IPS-20b (cell line): Measurements from ENCODE around the gene SSMEM1.

Source experiments
- H3K27ac ChIP-seq: one replicate; pipeline ENCODE4 v1.5.1; 2013; ENCODE audit warnings: low read length
- H3K27me3 ChIP-seq: 2 replicates; pipeline ENCODE4 v1.6.1; 2013; ENCODE audit warnings: mild to moderate bottlenecking, low read length, inconsistent platforms; ENCODE audit not compliant: insufficient read depth
- H3K36me3 ChIP-seq: 2 replicates; pipeline ENCODE4 v1.6.1; 2013; ENCODE audit warnings: low read depth, mild to moderate bottlenecking, inconsistent platforms, low read length, moderate library complexity; ENCODE audit not compliant: insufficient read depth
- H3K4me1 ChIP-seq: 2 replicates; pipeline ENCODE4 v1.6.1; 2013; ENCODE audit warnings: mild to moderate bottlenecking, control low read depth, inconsistent platforms, low read length, moderate library complexity; ENCODE audit not compliant: insufficient read depth
- H3K4me3 ChIP-seq: 2 replicates; pipeline ENCODE4 v1.5.1; 2013; ENCODE audit warnings: mild to moderate bottlenecking, low read length, inconsistent platforms
- H3K9ac ChIP-seq: 2 replicates; pipeline ENCODE4 v1.6.1; 2013; ENCODE audit warnings: low read depth, mild to moderate bottlenecking, inconsistent platforms, low read length, moderate library complexity
- H3K9me3 ChIP-seq: 2 replicates; pipeline ENCODE4 v1.6.1; 2013; ENCODE audit warnings: mild to moderate bottlenecking, low read depth, low read length, inconsistent platforms; ENCODE audit not compliant: insufficient read depth

Gene SSMEM1

DNA sequence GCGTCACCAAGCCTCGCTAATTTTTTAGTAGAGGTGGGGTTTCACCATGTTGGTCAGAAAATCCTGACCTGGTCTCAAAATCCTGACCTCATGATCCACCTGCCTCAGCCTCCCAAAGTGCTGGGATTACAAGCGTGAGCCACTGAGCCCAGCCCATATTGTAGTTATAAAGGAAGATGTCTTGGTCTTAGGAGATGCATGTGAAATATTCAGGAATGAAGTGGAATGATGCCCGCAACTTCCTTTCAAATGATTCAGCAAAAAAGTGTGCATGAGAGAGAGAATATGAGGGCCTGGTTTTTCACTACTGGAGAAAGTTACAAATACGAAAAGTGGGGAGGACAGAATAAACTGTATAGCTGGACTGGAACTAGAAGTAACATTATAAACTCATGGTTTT, 18.3 kb upstream of the SSMEM1 start:
- no peaks in the 10 kb centered on the region for H3K9me3 ChIP-seq
- H3K4me3 ChIP-seq, result no peak overlapping the region
- peaks cover 74% of the 10 kb centered on the region for H3K36me3 ChIP-seq
- no peaks in the 10 kb centered on the region for H3K4me1 ChIP-seq
- no peak overlapping the region for H3K9ac ChIP-seq
- H3K27ac ChIP-seq, result no peak overlapping the region
- no peaks in the 10 kb centered on the region for H3K27me3 ChIP-seq

DNA sequence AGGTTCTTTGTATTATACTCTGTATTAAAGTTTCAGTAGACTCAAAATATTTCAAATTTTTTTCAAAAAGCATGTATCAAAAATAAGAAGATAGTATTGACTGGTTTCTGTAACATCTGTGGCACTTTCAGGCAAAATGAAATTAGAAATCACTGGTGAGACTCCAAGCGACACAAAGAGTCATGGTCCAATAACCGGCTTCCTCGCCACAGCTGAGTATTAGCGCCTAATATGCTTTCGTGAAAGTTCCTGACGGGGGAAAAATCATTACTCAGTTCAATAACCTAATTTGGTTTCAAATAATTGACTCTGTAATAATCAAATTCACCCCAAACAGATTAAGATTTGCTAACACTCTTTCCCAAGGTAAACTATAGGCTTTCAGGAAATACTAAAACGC, 15.9 kb upstream of the SSMEM1 start:
- Histone ChIP-seq H3K27ac (no peak overlapping the region), H3K9ac (no peak overlapping the region), H3K27me3 (no peaks in the 10 kb centered on the region), H3K36me3 (peaks cover 72% of the 10 kb centered on the region), H3K4me1 (no peaks in the 10 kb centered on the region), H3K9me3 (no peaks in the 10 kb centered on the region), H3K4me3 (no peak overlapping the region)

GRCh38 chr7:130195396-130195795, 12.3 kb upstream of the SSMEM1 start:
- Histone ChIP-seq H3K4me3 (no peak overlapping the region), H3K36me3 (peaks cover 86% of the 10 kb centered on the region), H3K27ac (no peak overlapping the region), H3K9me3 (no peaks in the 10 kb centered on the region), H3K4me1 (no peaks in the 10 kb centered on the region), H3K27me3 (no peaks in the 10 kb centered on the region), H3K9ac (no peak overlapping the region)

- no peak overlapping the region for H3K4me3 ChIP-seq
- no peaks in the 10 kb centered on the region for H3K27me3 ChIP-seq
- no peaks in the 10 kb centered on the region for H3K4me1 ChIP-seq
- no peak overlapping the region for H3K27ac ChIP-seq
- H3K9ac ChIP-seq, result no peak overlapping the region
- peaks cover 87% of the 10 kb centered on the region for H3K36me3 ChIP-seq
- no peaks in the 10 kb centered on the region for H3K9me3 ChIP-seq
Measured at GRCh38 chr7:130196476-130196875, 11.2 kb upstream of the SSMEM1 start.

GRCh38 chr7:130197094-130197493, 10.6 kb upstream of the SSMEM1 start:
- Histone ChIP-seq H3K4me1 (no peaks in the 10 kb centered on the region), H3K36me3 (peaks cover 87% of the 10 kb centered on the region), H3K4me3 (no peak overlapping the region), H3K27ac (no peak overlapping the region), H3K9me3 (no peaks in the 10 kb centered on the region), H3K9ac (no peak overlapping the region), H3K27me3 (no peaks in the 10 kb centered on the region)

DNA sequence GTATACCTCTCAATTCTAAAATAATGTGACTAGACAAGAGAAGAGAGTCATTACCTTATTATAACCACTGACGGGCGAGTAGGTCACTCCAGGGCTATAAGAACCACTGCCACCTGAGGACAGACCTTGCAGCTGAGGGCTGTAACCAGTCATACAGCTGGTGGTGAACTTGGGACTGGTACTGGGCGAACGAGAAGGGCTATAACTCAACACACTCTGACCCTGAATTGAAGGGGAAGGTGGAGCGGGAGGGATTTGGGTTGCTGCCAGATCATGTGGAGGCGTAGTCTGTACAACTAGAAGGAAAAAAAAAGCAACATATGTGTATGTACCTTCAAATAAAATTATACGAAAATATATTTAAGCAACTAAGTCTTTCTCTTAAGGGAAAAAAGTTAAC, 5.9 kb upstream of the SSMEM1 start:
- Histone ChIP-seq H3K27ac (no peak overlapping the region), H3K4me1 (no peaks in the 10 kb centered on the region; the same call in 1 of the 2 replicates), H3K9ac (no peak overlapping the region), H3K9me3 (no peaks in the 10 kb centered on the region), H3K4me3 (no peak overlapping the region), H3K36me3 (peaks cover 70% of the 10 kb centered on the region), H3K27me3 (no peaks in the 10 kb centered on the region)

GRCh38 chr7:130205084-130205947, 2.3 kb upstream of the SSMEM1 start, which contains the start of gene TMEM209:
Gene TMEM209 (minus strand): TSS chr7:130205406. CDS start chr7:130205375, 31 bp downstream.
- Histone ChIP-seq H3K4me1 (no peaks in the 10 kb centered on the region; the same call in 1 of the 2 replicates), H3K9me3 (no peaks in the 10 kb centered on the region), H3K27me3 (no peaks in the 10 kb centered on the region), H3K36me3 (peaks cover 36% of the 10 kb centered on the region), H3K4me3 (peak within 1 kb of the TSS; percentile 89), H3K27ac (peak within 1 kb of the TSS; percentile 78), H3K9ac (peak within 1 kb of the TSS; percentile 96)

GRCh38 chr7:130207033-130207432, 627 bp upstream of the SSMEM1 start:
- Histone ChIP-seq H3K27ac (no peak overlapping the region), H3K27me3 (no peaks in the 10 kb centered on the region), H3K9me3 (no peaks in the 10 kb centered on the region), H3K9ac (no peak overlapping the region), H3K4me3 (no peak overlapping the region), H3K36me3 (peaks cover 20% of the 10 kb centered on the region), H3K4me1 (no peaks in the 10 kb centered on the region; the same call in 1 of the 2 replicates)

DNA sequence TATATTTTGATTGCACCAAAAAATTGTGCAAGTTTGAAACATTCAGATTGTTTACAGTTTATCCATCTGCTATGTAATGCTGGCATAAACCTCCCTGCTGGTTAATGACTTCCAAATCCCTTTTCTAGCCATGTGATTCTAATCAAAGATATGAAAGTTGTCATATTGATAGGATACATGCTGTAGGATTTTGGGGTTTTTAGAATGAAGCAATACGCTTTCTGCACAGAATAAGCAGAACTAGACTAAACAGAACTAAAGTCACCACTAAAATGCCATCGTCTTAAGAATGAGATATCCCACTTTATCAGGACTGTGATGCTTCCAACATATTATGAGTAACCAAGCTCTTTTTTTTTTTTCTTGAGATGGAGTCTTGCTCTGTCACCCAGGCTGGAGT, 856 bp downstream of the SSMEM1 start:
- Histone ChIP-seq H3K27me3 (no peaks in the 10 kb centered on the region), H3K4me3 (no peak overlapping the region), H3K9me3 (no peaks in the 10 kb centered on the region), H3K9ac (no peak overlapping the region), H3K27ac (no peak overlapping the region), H3K36me3 (peaks cover 5% of the 10 kb centered on the region), H3K4me1 (no peaks in the 10 kb centered on the region; the same call in 1 of the 2 replicates)

DNA sequence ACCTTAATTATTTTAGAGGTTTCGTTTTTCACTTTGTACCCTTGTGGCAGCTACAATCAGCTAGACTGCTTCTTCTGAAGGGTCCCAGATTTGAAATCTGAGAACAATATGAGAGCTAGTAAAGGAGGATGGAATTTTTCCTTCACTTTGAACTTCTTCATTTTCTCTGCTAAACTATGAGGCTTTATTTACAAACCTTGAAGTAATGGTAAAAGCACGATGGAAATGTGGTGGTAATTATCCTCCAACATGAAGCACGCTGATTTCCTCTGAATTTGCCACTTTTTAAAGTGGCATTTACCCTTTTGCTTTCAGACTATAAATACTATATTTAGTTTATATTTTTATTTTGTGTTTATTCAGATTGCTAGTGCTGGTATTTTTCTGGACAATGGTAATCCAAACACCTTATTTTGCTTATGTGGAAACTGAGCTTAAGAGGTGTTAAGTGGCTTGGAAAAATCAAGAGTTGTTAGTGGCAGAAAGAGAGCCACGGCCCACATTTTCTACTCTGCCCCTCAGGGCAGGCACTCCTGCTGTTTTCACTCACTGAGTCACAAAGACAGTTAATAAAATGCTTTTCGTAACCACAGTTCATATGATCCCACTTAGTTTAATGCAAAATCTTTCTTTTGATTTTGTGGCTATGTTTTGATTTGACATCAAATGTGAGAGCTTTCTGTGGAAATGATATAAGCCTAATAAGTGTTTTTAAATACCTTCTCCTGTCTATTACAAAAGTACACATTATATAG, 2.7 kb downstream of the SSMEM1 start:
- no peak overlapping the region for H3K9ac ChIP-seq
- H3K27me3 ChIP-seq, result no peaks in the 10 kb centered on the region
- no peaks in the 10 kb centered on the region for H3K36me3 ChIP-seq
- H3K27ac ChIP-seq, result no peak overlapping the region
- no peaks in the 10 kb centered on the region; the same call in 1 of the 2 replicates for H3K4me1 ChIP-seq
- H3K9me3 ChIP-seq, result no peaks in the 10 kb centered on the region
- no peak overlapping the region for H3K4me3 ChIP-seq

GRCh38 chr7:130213828-130214227, 6.2 kb downstream of the SSMEM1 start:
- no peak overlapping the region for H3K9ac ChIP-seq
- H3K27me3 ChIP-seq, result no peaks in the 10 kb centered on the region
- no peaks in the 10 kb centered on the region for H3K4me1 ChIP-seq
- no peak overlapping the region for H3K4me3 ChIP-seq
- H3K27ac ChIP-seq, result no peak overlapping the region
- H3K9me3 ChIP-seq, result no peaks in the 10 kb centered on the region
- H3K36me3 ChIP-seq, result no peaks in the 10 kb centered on the region

DNA sequence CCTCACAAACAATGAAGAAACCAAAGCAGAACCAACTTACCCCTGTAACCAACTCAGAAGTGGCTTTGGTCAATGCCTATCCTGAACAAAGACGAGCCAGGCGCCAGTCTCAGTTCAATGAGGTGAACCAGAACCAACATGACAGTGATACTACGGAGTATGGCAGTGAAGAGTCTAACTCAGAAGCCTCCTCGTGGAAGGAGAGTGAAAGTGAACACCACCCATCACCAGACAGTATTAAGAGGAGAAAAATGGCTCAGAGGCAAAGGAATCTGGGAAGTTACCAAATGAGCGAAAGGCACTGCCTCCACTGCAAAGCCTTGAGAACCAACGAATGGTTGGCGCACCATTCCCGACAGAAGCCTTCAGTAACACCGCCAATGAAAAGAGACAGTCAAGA, 8.4 kb downstream of the SSMEM1 start:
- no peak overlapping the region for H3K27ac ChIP-seq
- no peaks in the 10 kb centered on the region for H3K36me3 ChIP-seq
- H3K4me3 ChIP-seq, result no peak overlapping the region
- no peak overlapping the region for H3K9ac ChIP-seq
- no peaks in the 10 kb centered on the region for H3K9me3 ChIP-seq
- H3K4me1 ChIP-seq, result no peaks in the 10 kb centered on the region
- H3K27me3 ChIP-seq, result no peaks in the 10 kb centered on the region
